ENCODE measurements around the gene BABAM2. TPM values are rescaled to one million over a fixed set of nuclear protein-coding genes. Genes with fewer than 3 reads are reported as not detected.

Gene BABAM2
- total RNA-seq, 1 donor from 2014 or later: 33.9 TPM

DNA sequence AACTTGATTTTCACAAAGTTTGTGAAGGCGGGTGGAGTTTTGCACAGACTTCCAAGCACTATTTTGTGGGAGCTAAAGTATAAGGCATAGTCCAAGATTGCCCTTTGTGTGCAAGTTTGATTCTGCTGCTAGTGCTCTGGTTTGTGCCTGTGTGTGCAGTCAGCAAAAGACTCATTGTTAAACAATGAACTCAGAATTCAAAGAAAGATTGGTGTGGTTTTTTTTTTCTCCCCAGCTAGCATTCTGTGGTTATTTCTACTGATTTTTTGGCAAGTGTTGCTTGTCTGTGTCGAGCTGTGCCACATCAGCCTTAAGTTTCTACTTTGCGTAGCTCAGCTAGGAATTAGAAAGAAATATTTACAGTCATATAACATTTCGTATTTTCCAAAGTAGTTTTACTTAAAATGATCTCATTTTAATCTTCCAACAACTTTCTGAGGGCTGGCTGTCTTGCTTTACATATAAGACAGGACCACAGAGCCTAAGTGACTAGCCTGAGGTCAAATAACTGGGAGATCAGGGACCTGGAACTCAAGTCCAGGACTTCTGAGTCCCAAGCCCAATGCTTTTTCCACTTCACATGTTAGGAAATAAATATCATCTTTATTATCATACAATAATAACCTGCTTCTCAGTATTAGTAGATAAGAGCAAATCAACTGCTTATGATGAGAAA lies 69.8 kb downstream of the BABAM2 start:
- H3K27me3 Mint-ChIP-seq (ENCODE audit: low read depth): no peaks in the 10 kb centered on the region
- TF ChIP-seq, protein P1, sequence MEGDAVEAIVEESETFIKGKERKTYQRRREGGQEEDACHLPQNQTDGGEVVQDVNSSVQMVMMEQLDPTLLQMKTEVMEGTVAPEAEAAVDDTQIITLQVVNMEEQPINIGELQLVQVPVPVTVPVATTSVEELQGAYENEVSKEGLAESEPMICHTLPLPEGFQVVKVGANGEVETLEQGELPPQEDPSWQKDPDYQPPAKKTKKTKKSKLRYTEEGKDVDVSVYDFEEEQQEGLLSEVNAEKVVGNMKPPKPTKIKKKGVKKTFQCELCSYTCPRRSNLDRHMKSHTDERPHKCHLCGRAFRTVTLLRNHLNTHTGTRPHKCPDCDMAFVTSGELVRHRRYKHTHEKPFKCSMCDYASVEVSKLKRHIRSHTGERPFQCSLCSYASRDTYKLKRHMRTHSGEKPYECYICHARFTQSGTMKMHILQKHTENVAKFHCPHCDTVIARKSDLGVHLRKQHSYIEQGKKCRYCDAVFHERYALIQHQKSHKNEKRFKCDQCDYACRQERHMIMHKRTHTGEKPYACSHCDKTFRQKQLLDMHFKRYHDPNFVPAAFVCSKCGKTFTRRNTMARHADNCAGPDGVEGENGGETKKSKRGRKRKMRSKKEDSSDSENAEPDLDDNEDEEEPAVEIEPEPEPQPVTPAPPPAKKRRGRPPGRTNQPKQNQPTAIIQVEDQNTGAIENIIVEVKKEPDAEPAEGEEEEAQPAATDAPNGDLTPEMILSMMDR (IDR thresholded peaks at IDR 0.05): no peak
- peaks cover 48% of the 10 kb centered on the region for H3K4me1 Mint-ChIP-seq (ENCODE audit: low read depth)
- DNase-seq (ENCODE audit: low spot score): no peak
- H3K36me3 Mint-ChIP-seq (ENCODE audit: low read depth): no peaks in the 10 kb centered on the region
- peak overlapping the region; percentile 88 for H3K27ac Mint-ChIP-seq (ENCODE audit: unreplicated experiment)
- no peaks in the 10 kb centered on the region for H3K9me3 Mint-ChIP-seq (ENCODE audit: low read depth)
- peak overlapping the region; percentile 4 for H3K4me3 Mint-ChIP-seq (ENCODE audit: unreplicated experiment)

DNA sequence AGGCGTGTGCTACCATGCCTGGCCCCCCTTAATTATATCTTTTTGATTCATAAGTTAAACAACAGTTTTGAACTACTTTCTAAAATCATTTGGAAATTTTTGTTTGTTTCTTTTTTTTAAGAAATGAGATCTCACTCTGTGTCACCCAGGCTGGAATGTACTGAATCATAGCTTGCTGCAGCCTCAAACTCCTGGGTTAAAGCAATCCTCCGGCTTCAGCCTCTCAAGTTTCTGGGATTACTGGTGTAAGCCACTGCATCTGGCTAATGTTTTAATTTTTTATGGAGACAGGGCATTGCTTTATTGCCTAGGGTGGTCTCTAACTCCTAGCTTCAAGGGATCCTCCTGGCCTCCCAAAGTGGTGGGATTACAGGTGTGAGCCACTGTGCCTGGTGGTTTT lies 71.5 kb downstream of the BABAM2 start:
- Mint-ChIP-seq H3K4me3 (ENCODE audit: unreplicated experiment) (no peak overlapping the region), H3K4me1 (ENCODE audit: low read depth) (peaks cover 49% of the 10 kb centered on the region), H3K9me3 (ENCODE audit: low read depth) (no peaks in the 10 kb centered on the region), H3K27ac (ENCODE audit: unreplicated experiment) (peak overlapping the region; percentile 55), H3K36me3 (ENCODE audit: low read depth) (no peaks in the 10 kb centered on the region), H3K27me3 (ENCODE audit: low read depth) (no peaks in the 10 kb centered on the region)
- TF ChIP-seq, protein P1 (IDR thresholded peaks at IDR 0.05): no peak
- no peak for DNase-seq (ENCODE audit: low spot score)

DNA sequence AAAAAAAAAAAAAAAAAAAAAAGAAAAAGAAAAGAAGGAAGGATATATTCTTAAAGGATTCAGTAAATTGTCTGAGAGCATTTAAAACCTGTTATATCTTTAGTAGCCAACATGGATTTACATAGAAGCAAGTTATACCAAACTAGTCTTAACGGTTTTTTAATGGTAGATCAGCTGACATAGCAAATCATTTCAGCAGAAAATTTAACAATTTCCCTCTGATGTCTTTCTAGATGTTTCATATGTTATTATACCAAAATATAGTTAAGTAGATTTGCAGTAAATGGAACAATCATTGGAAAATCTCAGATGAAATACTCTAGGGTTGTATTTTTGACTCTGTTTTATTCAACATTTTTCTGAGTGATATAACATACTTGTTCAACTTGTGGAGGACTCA lies 72.9 kb downstream of the BABAM2 start:
- Mint-ChIP-seq H3K27ac (ENCODE audit: unreplicated experiment) (no peak overlapping the region), H3K9me3 (ENCODE audit: low read depth) (peaks cover 6% of the 10 kb centered on the region), H3K4me3 (ENCODE audit: unreplicated experiment) (no peak overlapping the region), H3K36me3 (ENCODE audit: low read depth) (peaks cover 3% of the 10 kb centered on the region), H3K27me3 (ENCODE audit: low read depth) (no peaks in the 10 kb centered on the region), H3K4me1 (ENCODE audit: low read depth) (peaks cover 51% of the 10 kb centered on the region)
- TF ChIP-seq, protein P1 (IDR thresholded peaks at IDR 0.05): no peak
- DNase-seq (ENCODE audit: low spot score): no peak

DNA sequence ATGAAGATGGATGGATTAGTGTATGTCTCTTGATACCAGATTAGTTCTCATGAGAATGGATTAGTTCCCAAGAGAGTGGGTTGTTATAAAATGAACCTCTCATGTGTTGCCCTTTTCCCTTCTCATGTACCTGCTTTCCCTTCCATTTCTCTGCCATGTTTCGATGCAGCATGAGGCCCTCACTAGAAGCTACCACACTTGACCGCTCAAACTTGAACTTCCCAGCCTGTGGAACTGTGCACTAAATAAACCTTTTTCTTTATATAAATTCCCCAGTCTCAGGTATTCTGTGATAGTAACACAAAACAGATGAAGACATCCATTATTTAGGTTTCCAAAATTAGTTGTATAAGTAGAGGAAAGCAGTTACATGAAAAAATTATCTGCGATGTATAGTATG lies 73.5 kb downstream of the BABAM2 start:
- no peak overlapping the region for H3K4me3 Mint-ChIP-seq (ENCODE audit: unreplicated experiment)
- H3K27ac Mint-ChIP-seq (ENCODE audit: unreplicated experiment): no peak overlapping the region
- DNase-seq (ENCODE audit: low spot score): no peak
- H3K36me3 Mint-ChIP-seq (ENCODE audit: low read depth): peaks cover 7% of the 10 kb centered on the region
- H3K27me3 Mint-ChIP-seq (ENCODE audit: low read depth): no peaks in the 10 kb centered on the region
- H3K9me3 Mint-ChIP-seq (ENCODE audit: low read depth): peaks cover 10% of the 10 kb centered on the region
- TF ChIP-seq, protein P1 (IDR thresholded peaks at IDR 0.05): no peak
- peaks cover 52% of the 10 kb centered on the region for H3K4me1 Mint-ChIP-seq (ENCODE audit: low read depth)

DNA sequence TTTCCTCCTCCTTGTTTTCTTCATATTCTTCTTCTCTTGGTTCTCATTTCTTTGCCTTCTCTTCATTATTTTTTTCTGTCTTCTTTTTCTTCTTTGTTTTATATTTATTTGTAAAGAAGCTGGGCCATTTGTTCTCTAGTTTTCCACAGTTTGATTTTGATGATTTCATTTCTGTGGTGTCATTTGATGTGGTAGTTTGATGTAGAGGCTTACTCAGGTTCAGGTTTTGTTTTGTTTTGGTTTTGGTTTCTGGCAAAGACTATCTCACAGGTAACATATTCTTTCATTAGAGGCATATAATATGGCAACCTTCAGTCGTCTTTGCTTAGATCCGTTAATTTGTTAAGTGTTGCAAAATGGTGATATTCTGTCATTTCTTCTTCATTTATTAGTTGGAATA lies 75.3 kb downstream of the BABAM2 start:
- TF ChIP-seq, protein P1 (IDR thresholded peaks at IDR 0.05): no peak
- Mint-ChIP-seq H3K4me3 (ENCODE audit: unreplicated experiment) (no peak overlapping the region), H3K27me3 (ENCODE audit: low read depth) (no peaks in the 10 kb centered on the region), H3K27ac (ENCODE audit: unreplicated experiment) (no peak overlapping the region), H3K9me3 (ENCODE audit: low read depth) (peaks cover 12% of the 10 kb centered on the region), H3K4me1 (ENCODE audit: low read depth) (peaks cover 36% of the 10 kb centered on the region), H3K36me3 (ENCODE audit: low read depth) (peaks cover 8% of the 10 kb centered on the region)
- DNase-seq (ENCODE audit: low spot score): no peak
